ENCODE measurements around the gene GLT1D1.

Gene GLT1D1

DNA sequence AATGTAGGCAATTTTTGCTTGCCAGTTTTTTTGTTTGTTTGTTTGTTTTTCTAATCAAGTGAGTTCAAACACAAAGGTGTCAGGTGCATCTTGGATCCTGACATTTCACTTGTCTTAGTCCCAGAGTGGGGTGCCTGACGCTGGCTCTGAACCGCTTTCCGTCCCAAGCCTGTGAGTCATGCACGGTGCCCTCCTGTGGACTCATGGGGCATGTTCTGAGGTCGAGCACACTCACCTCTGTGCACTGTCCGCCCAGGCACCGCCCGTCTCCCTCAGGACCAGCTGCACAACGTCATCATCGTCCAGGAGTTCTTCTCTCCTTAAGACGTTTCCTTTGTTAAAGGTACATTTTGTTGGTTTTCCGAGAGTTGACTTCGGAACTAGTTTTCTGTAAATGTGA lies 98.2 kb downstream of the GLT1D1 start:
- no peaks in the 10 kb centered on the region for H3K36me3 ChIP-seq (ENCODE audit: control insufficient read depth, insufficient read depth, low read length)
- no peak overlapping the region for H3K4me2 ChIP-seq (ENCODE audit: low read length)
- no peaks in the 10 kb centered on the region for H3K79me2 ChIP-seq
- no peak overlapping the region for H3K27ac ChIP-seq
- H2AFZ ChIP-seq: no peak overlapping the region
- H3K9me3 ChIP-seq (ENCODE audit: control insufficient read depth, low read length): no peaks in the 10 kb centered on the region
- H3K4me3 ChIP-seq (ENCODE audit: low read depth, low read length): no peak overlapping the region
- TF ChIP-seq, protein P1, sequence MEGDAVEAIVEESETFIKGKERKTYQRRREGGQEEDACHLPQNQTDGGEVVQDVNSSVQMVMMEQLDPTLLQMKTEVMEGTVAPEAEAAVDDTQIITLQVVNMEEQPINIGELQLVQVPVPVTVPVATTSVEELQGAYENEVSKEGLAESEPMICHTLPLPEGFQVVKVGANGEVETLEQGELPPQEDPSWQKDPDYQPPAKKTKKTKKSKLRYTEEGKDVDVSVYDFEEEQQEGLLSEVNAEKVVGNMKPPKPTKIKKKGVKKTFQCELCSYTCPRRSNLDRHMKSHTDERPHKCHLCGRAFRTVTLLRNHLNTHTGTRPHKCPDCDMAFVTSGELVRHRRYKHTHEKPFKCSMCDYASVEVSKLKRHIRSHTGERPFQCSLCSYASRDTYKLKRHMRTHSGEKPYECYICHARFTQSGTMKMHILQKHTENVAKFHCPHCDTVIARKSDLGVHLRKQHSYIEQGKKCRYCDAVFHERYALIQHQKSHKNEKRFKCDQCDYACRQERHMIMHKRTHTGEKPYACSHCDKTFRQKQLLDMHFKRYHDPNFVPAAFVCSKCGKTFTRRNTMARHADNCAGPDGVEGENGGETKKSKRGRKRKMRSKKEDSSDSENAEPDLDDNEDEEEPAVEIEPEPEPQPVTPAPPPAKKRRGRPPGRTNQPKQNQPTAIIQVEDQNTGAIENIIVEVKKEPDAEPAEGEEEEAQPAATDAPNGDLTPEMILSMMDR (IDR thresholded peaks at IDR 0.05): no peak
- H3K27me3 ChIP-seq (ENCODE audit: control insufficient read depth, insufficient read depth, low read length): no peaks in the 10 kb centered on the region
- H3K4me1 ChIP-seq: no peaks in the 10 kb centered on the region
- H3K9ac ChIP-seq: no peak overlapping the region

DNA sequence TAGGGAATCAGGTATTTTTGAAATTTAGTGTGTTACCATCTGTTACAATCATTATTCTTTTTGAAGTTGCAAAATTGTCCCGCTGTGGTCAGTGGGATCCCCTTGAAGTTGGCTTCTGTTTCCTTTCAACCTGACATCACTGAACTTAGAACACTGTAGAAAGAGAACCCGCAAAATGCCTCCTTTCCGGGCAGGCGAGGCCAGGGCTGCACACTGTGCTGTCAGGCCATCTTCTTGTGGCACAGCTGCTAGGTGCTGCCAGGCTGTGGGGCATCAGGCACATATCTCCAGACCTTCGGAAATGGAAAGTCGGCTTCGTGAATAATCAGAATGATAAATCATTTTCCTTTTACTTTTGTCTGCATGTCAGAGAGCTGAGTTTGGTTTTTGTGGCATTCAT lies 103.5 kb downstream of the GLT1D1 start:
- Histone ChIP-seq H3K4me3 (ENCODE audit: low read depth, low read length) (no peak overlapping the region), H3K9me3 (ENCODE audit: control insufficient read depth, low read length) (no peaks in the 10 kb centered on the region), H2AFZ (no peak overlapping the region), H3K27ac (no peak overlapping the region), H3K9ac (no peak overlapping the region), H3K4me1 (no peaks in the 10 kb centered on the region), H3K4me2 (ENCODE audit: low read length) (no peak overlapping the region), H3K79me2 (no peaks in the 10 kb centered on the region), H3K27me3 (ENCODE audit: control insufficient read depth, insufficient read depth, low read length) (no peaks in the 10 kb centered on the region), H3K36me3 (ENCODE audit: control insufficient read depth, insufficient read depth, low read length) (no peaks in the 10 kb centered on the region)
- TF ChIP-seq, protein P1 (IDR thresholded peaks at IDR 0.05): no peak

DNA sequence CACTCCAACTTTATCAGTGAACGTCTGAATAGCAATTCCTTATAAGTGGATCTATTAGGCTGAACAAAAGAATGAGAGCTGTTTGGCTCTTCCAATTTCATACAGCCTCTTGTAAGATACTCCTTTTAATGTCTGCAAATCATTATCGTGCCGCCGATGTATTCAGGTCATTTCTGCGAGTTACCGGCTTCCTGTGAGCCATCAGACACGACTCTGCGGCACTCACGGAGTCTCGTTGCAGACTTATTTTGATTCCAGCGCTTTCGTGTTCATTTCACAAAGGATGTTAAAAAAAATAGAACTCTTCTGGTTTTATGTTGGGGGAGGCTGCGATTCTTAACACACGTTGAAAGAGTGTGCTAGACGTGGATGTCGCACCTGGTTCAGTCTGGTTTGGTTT lies 106.6 kb downstream of the GLT1D1 start:
- no peak overlapping the region for H3K9ac ChIP-seq
- H3K4me2 ChIP-seq (ENCODE audit: low read length): no peak overlapping the region
- no peak overlapping the region for H3K4me3 ChIP-seq (ENCODE audit: low read depth, low read length)
- no peak overlapping the region for H3K27ac ChIP-seq
- no peaks in the 10 kb centered on the region for H3K4me1 ChIP-seq
- H3K79me2 ChIP-seq: no peaks in the 10 kb centered on the region
- TF ChIP-seq, protein P1 (IDR thresholded peaks at IDR 0.05): no peak
- H3K9me3 ChIP-seq (ENCODE audit: control insufficient read depth, low read length): no peaks in the 10 kb centered on the region
- H3K27me3 ChIP-seq (ENCODE audit: control insufficient read depth, insufficient read depth, low read length): no peaks in the 10 kb centered on the region
- no peaks in the 10 kb centered on the region for H3K36me3 ChIP-seq (ENCODE audit: control insufficient read depth, insufficient read depth, low read length)
- no peak overlapping the region for H2AFZ ChIP-seq

DNA sequence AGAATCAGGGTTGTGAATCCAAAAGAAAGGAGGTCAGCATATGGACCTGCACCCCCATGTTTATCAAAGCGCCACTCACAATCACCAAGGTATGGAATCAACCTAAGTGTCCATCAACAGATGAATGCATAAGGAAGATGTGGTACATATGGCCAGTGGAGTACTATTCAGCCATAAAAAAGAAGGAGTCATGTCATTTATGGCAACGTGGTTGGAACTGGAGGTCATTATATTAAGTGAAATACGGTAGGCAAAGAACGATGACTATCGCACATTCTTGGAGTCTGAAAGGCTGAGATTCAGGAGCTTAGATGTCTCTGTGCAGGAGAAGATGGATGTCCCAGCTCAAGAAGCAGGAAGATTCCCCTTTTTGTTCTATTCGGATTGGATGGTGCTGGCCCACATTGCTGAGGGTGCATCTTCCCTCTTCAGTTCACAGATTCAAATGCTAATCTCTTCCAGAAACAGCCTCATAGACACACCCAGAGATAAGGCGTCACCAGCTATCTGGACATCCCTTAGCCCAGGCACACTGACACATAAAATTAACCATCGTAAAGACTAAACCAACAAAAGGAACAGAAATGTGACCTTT lies 108.1 kb downstream of the GLT1D1 start:
- H3K4me3 ChIP-seq (ENCODE audit: low read depth, low read length): no peak overlapping the region
- H2AFZ ChIP-seq: no peak overlapping the region
- H3K36me3 ChIP-seq (ENCODE audit: control insufficient read depth, insufficient read depth, low read length): no peaks in the 10 kb centered on the region
- H3K27ac ChIP-seq: no peak overlapping the region
- TF ChIP-seq, protein P1 (IDR thresholded peaks at IDR 0.05): no peak
- no peaks in the 10 kb centered on the region for H3K4me1 ChIP-seq
- no peaks in the 10 kb centered on the region for H3K27me3 ChIP-seq (ENCODE audit: control insufficient read depth, insufficient read depth, low read length)
- H3K79me2 ChIP-seq: no peaks in the 10 kb centered on the region
- H3K4me2 ChIP-seq (ENCODE audit: low read length): no peak overlapping the region
- H3K9me3 ChIP-seq (ENCODE audit: control insufficient read depth, low read length): no peaks in the 10 kb centered on the region
- no peak overlapping the region for H3K9ac ChIP-seq

DNA sequence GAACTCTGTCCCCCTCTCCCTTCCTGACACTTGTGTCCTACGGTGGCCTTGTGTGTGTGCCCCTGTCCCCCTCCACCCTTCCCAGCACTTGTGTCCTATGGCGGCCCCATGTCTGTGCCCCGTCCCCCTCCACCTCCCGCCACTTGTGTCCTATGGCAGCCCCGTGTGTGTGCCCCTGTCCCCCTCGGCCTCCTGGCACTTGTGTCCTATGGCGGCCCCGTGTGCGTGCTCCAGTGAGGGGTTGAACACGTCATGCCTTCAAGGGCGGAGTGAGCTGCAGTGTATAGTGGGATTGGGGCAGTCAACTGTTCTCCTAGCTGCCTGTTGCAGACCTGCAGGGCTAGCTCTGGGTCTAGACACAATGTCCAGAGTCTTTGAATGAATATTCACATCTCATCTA lies 108.7 kb downstream of the GLT1D1 start:
- no peak overlapping the region for H3K4me2 ChIP-seq (ENCODE audit: low read length)
- H3K27me3 ChIP-seq (ENCODE audit: control insufficient read depth, insufficient read depth, low read length): no peaks in the 10 kb centered on the region
- TF ChIP-seq, protein P1 (IDR thresholded peaks at IDR 0.05): no peak
- H3K9ac ChIP-seq: no peak overlapping the region
- H2AFZ ChIP-seq: no peak overlapping the region
- H3K79me2 ChIP-seq: no peaks in the 10 kb centered on the region
- H3K4me3 ChIP-seq (ENCODE audit: low read depth, low read length): no peak overlapping the region
- H3K27ac ChIP-seq: no peak overlapping the region
- no peaks in the 10 kb centered on the region for H3K36me3 ChIP-seq (ENCODE audit: control insufficient read depth, insufficient read depth, low read length)
- H3K4me1 ChIP-seq: no peaks in the 10 kb centered on the region
- no peaks in the 10 kb centered on the region for H3K9me3 ChIP-seq (ENCODE audit: control insufficient read depth, low read length)

All from parathyroid adenoma (tissue), 2 donors.